ENCODE data around the gene TADA2B.

DNA sequence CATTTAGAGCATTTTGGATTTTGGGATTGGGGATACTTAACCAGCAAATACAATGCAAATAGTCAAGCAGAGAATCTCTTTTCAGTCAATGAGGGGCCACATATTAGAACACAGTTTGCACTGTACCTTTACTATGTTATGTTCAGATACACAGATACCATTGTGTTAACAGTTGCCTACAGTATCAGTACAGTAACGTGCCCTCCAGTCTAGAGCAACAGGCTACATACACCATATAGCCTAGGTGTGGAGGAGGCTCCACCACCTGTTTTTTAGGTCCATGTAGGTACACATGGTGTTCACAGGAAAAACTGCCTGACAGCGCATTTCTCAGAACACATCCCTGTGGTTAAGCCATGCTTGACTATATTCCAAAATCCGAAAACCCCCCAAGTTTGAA is 15.6 kb downstream of the TADA2B start:
- TF ChIP-seq, protein P1, sequence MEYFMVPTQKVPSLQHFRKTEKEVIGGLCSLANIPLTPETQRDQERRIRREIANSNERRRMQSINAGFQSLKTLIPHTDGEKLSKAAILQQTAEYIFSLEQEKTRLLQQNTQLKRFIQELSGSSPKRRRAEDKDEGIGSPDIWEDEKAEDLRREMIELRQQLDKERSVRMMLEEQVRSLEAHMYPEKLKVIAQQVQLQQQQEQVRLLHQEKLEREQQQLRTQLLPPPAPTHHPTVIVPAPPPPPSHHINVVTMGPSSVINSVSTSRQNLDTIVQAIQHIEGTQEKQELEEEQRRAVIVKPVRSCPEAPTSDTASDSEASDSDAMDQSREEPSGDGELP (CRISPR knock-in tag; IDR thresholded peaks at IDR 0.05; ENCODE audit: borderline replicate concordance) = no peak
- TF ChIP-seq HDGF (IDR thresholded peaks at IDR 0.05) (no peak), MXI1 (IDR thresholded peaks at IDR 0.05; ENCODE audit: low read depth, low read length) (no peak), ARNT (IDR thresholded peaks at IDR 0.05) (no peak), TARDBP (IDR thresholded peaks at IDR 0.05) (no peak)

Data from K562 (cell line).